ENCODE data around the gene FTO.
A peak's percentile ranks its signal among the peaks of the same experiment; 100 is the strongest.

The FTO gene

GRCh38 chr16:53755026-53755910, 51.3 kb downstream of the FTO start:
- FAIRE-seq = peak; percentile 91

GRCh38 chr16:53756275-53756996, 52.5 kb downstream of the FTO start:
- FAIRE-seq = peak; percentile 31

- FAIRE-seq = no peak
These were observed 54.1 kb downstream of the FTO start for GRCh38 chr16:53757971-53758609.

- FAIRE-seq = no peak
These were observed 58.2 kb downstream of the FTO start for GRCh38 chr16:53761962-53762703.

GRCh38 chr16:53766304-53767016, 62.5 kb downstream of the FTO start:
- FAIRE-seq = no peak

- FAIRE-seq = no peak
These were observed 64.2 kb downstream of the FTO start for GRCh38 chr16:53768167-53768566.

- peak; percentile 54 for FAIRE-seq
These were observed 64.6 kb downstream of the FTO start for GRCh38 chr16:53768593-53768992.

GRCh38 chr16:53769185-53769584, 65.2 kb downstream of the FTO start:
- FAIRE-seq = no peak

GRCh38 chr16:53769787-53770186, 65.8 kb downstream of the FTO start:
- no peak for FAIRE-seq

- no peak for FAIRE-seq
These were observed 66.7 kb downstream of the FTO start for GRCh38 chr16:53770641-53771040.

- FAIRE-seq = no peak
These were observed 67.9 kb downstream of the FTO start for GRCh38 chr16:53771655-53772497.

GRCh38 chr16:53773150-53773846, 69.3 kb downstream of the FTO start:
- no peak for FAIRE-seq

GRCh38 chr16:53773881-53774280, 69.9 kb downstream of the FTO start:
- FAIRE-seq = no peak

GRCh38 chr16:53775106-53775820, 71.3 kb downstream of the FTO start:
- peak; percentile 72 for FAIRE-seq

- FAIRE-seq = no peak
These were observed 72.0 kb downstream of the FTO start for GRCh38 chr16:53775821-53776431.

- FAIRE-seq = no peak
These were observed 75.2 kb downstream of the FTO start for GRCh38 chr16:53779186-53779585.

- no peak for FAIRE-seq
These were observed 76.1 kb downstream of the FTO start for GRCh38 chr16:53780051-53780450.

- no peak for FAIRE-seq
These were observed 77.2 kb downstream of the FTO start for GRCh38 chr16:53781023-53781605.

GRCh38 chr16:53782148-53782547, 78.2 kb downstream of the FTO start:
- no peak for FAIRE-seq
